Endothelial cell of umbilical vein (primary cell): ENCODE measurements around the gene KIF26B. TPM values are rescaled to one million over a fixed set of nuclear protein-coding genes. Genes with fewer than 3 reads are reported as not detected.

Experiments used
- BruUV-seq: library from RNA; stranded (reverse); fragments of 400-500 nt; replicated peaks from 2 replicates; lab custom pipeline; 2021; lab: Mats Ljungman, UMichigan
- CTCF ChIA-PET: fragments of 300-600, 350-600 bp; sonication (Branson Sonifier 250); formaldehyde crosslinking; loops from one replicate; lab custom pipeline; 2021; ENCODE audit warnings: antibody characterized with exemption, inconsistent platforms; lab: Charles Lee
- POLR2A ChIA-PET: fragments of 300-600, 350-600 bp; sonication (Branson Sonifier 250); formaldehyde crosslinking; loops from one replicate; lab custom pipeline; 2021; ENCODE audit warnings: antibody characterized with exemption, inconsistent platforms; lab: Charles Lee
- DNase-seq: peaks from one replicate; pipeline ENCODE4 v3.0.0-alpha.2; 2011; ENCODE audit warnings: low read depth, low spot score
- FAIRE-seq: peaks from 2 replicates; lab custom pipeline; 2011; peaks lifted over from hg19 to GRCh38; lab: Jason Lieb, UNC
- H2AFZ ChIP-seq: 2 replicates; pipeline ENCODE4 v1.6.0; 2012; ENCODE audit warnings: low read depth, low read length, control low read depth, inconsistent platforms
- H3K27ac ChIP-seq: 2 replicates; pipeline ENCODE4 v1.5.1; 2011; ENCODE audit warnings: low read depth, mild to moderate bottlenecking, control low read depth, low read length, moderate library complexity; ENCODE audit not compliant: insufficient read depth
- H3K27me3 ChIP-seq, 2 experiments: 2 replicates each; pipeline versions ENCODE4 v1.6.0 to v1.6.1; 2011; ENCODE audit warnings: low read length in 2 of 2, mixed read lengths in 1 of 2; ENCODE audit not compliant: control insufficient read depth in 2 of 2, insufficient read depth in 2 of 2
- H3K36me3 ChIP-seq, 2 experiments: 2 replicates in 1 of 2; 3 replicates in 1 of 2; pipeline ENCODE4 v1.5.1; 2011; ENCODE audit warnings: low read length in 2 of 2, mild to moderate bottlenecking in 1 of 2, moderate library complexity in 1 of 2; ENCODE audit not compliant: control insufficient read depth in 2 of 2, insufficient read depth in 2 of 2; ENCODE audit errors: extremely low read depth in 1 of 2
- H3K4me1 ChIP-seq: 3 replicates; pipeline ENCODE4 v1.5.1; 2011; ENCODE audit warnings: mild to moderate bottlenecking, low read length; ENCODE audit not compliant: control insufficient read depth, insufficient read depth; ENCODE audit errors: extremely low read depth
- H3K4me2 ChIP-seq: 2 replicates; pipeline ENCODE4 v1.6.1; 2011; ENCODE audit warnings: low read length, control low read depth, mixed read lengths; ENCODE audit not compliant: insufficient read depth
- H3K4me3 ChIP-seq, 3 experiments: fragments of 200-600 bp in 1 of 3; sonication (generic), shearing (Covaris generic) in 1 of 3; replicated peaks in 1 of 3; 2 replicates each; pipeline ENCODE4 v1.5.1; 2011 to 2016; ENCODE audit warnings: control low read depth in 3 of 3, low read length in 3 of 3, mild to moderate bottlenecking in 2 of 3, inconsistent platforms in 1 of 3, low read depth in 1 of 3, moderate library complexity in 1 of 3; ENCODE audit not compliant: insufficient read depth in 1 of 3
- H3K79me2 ChIP-seq: 2 replicates; pipeline ENCODE4 v1.6.0; 2012; ENCODE audit warnings: low read length, inconsistent platforms; ENCODE audit not compliant: control insufficient read depth, insufficient read depth
- H3K9ac ChIP-seq: replicated peaks from 2 replicates; pipeline ENCODE3; 2011; ENCODE audit warnings: low read length, control low read depth; ENCODE audit not compliant: insufficient read depth; ENCODE audit errors: extremely low read depth
- H3K9me1 ChIP-seq: replicated peaks from 3 replicates; pipeline ENCODE4 v1.6.0; 2011; ENCODE audit warnings: mild to moderate bottlenecking, low read length; ENCODE audit not compliant: control insufficient read depth, insufficient read depth; ENCODE audit errors: extremely low read depth
- H3K9me3 ChIP-seq: replicated peaks from 2 replicates; pipeline ENCODE4 v1.5.1; 2012; ENCODE audit warnings: low read length, inconsistent platforms; ENCODE audit not compliant: control insufficient read depth, insufficient read depth
- H4K20me1 ChIP-seq: replicated peaks from 2 replicates; pipeline ENCODE3; 2011; ENCODE audit warnings: mild to moderate bottlenecking, low read length; ENCODE audit not compliant: control insufficient read depth, insufficient read depth; ENCODE audit errors: extremely low read depth
- CTCF ChIP-seq, 2 donors: IDR thresholded peaks; 1 replicate in 1 of 2; 2 replicates in 1 of 2; pipeline ENCODE4 v1.5.1; 2011; ENCODE audit warnings: low read length in 2 of 2, mild to moderate bottlenecking in 2 of 2, moderate library complexity in 2 of 2, control low read depth in 1 of 2, inconsistent platforms in 1 of 2, low read depth in 1 of 2; ENCODE audit not compliant: insufficient read depth in 1 of 2; ENCODE audit errors: extremely low read depth in 1 of 2
- EZH2 ChIP-seq: IDR thresholded peaks from 2 replicates; pipeline ENCODE4 v1.6.1; 2012; ENCODE audit warnings: borderline replicate concordance, low read depth, mild to moderate bottlenecking, moderate library complexity, low read length, inconsistent platforms; ENCODE audit not compliant: severe bottlenecking
- FOS ChIP-seq: IDR thresholded peaks from 2 replicates; pipeline ENCODE4 v1.6.1; 2011; ENCODE audit warnings: mild to moderate bottlenecking, low read length, moderate library complexity, borderline replicate concordance; ENCODE audit not compliant: insufficient read depth
- GATA2 ChIP-seq: IDR thresholded peaks from 2 replicates; pipeline ENCODE4 v1.7.0; 2011; ENCODE audit warnings: low read depth, mild to moderate bottlenecking, moderate library complexity, mixed read lengths, low read length; ENCODE audit not compliant: insufficient read length, insufficient read depth
- JUN ChIP-seq: IDR thresholded peaks from 2 replicates; pipeline ENCODE4 v1.6.1; 2011; ENCODE audit warnings: borderline replicate concordance, low read depth; ENCODE audit not compliant: insufficient read length, insufficient read depth
- MAX ChIP-seq: IDR thresholded peaks from 2 replicates; pipeline ENCODE4 v1.6.1; 2011; ENCODE audit not compliant: insufficient read depth, insufficient read length
- MYC ChIP-seq: IDR thresholded peaks from one replicate; pipeline ENCODE4 v1.6.1; 2011; ENCODE audit warnings: mild to moderate bottlenecking, low read depth, low read length
- POLR2A ChIP-seq: IDR thresholded peaks from 2 replicates; pipeline ENCODE4 v1.6.1; 2012; ENCODE audit warnings: low read depth, mild to moderate bottlenecking, control low read depth, low read length
- POLR2AphosphoS5 ChIP-seq: IDR thresholded peaks from 2 replicates; pipeline ENCODE4 v1.6.1; 2012; ENCODE audit warnings: low read depth, mild to moderate bottlenecking, control low read depth, low read length, moderate library complexity; ENCODE audit not compliant: insufficient read depth
- dilution Hi-C: fragments of 300-500 bp; cut with MboI; formaldehyde crosslinking; loops from one replicate; pipeline ENCODE4 v1.15.0; 2019; ENCODE audit warnings: low sequenced_read_pairs; ENCODE audit not compliant: extremely low pct_ligation_motif_present
- intact Hi-C: fragments of 100-400 bp; cut with micrococcal nuclease; formaldehyde crosslinking; loops from one replicate; pipeline ENCODE4 v1.10.0; 2022
- polyA plus RNA-seq, 4 experiments: library from polyadenylated mRNA; depleted of rRNA in 3 of 4; stranded (reverse) in 3 of 4; unstranded in 1 of 4; fragments of >200 nt; gene quantifications; 2 replicates each; pipeline versions ENCODE4 v1.2.1 to v1.2.3, GENCODE V29; 2011 to 2012; ENCODE audit warnings: missing spikeins in 1 of 4
- total RNA-seq: library from RNA; stranded (reverse); gene quantifications from 2 replicates; pipeline ENCODE4 v1.2.3, GENCODE V29; 2021

KIF26B gene
- total and polyA plus RNA-seq, 2 donors (not counting 3 experiments of a cell fraction or from before 2014, with no cell fraction given): 0.04 to 0.49 TPM

DNA sequence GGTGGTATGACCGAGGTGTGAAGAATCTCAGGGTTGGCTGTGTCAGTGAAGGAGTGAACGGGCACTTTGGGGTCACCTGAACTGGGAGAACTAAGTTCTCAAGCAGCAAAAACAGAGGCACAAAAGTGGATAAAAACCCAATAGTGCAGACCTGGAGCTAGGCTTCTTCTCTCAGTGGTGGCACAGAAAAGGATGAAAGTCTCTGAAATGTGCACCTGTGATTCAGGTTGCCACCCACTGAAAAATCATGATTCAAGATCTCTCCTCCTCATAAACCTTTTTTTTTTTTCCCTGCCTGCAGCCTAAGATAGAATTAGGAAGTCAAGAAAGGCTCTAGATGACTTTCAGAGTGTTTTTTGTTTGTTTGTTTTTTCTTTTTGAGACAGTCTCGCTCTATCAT, 304.8 kb downstream of the KIF26B start:
- Histone ChIP-seq H3K36me3 (no peaks in the 10 kb centered on the region), H3K79me2 (no peaks in the 10 kb centered on the region), H3K4me3 (no peak overlapping the region), H3K9me3 (no peaks in the 10 kb centered on the region), H3K9ac (no peak overlapping the region), H3K4me1 (no peaks in the 10 kb centered on the region), H4K20me1 (no peaks in the 10 kb centered on the region), H2AFZ (no peak overlapping the region), H3K9me1 (no peaks in the 10 kb centered on the region), H3K27ac (no peak overlapping the region), H3K27me3 (no peaks in the 10 kb centered on the region), H3K4me2 (no peak overlapping the region)
- ChIA-PET POLR2A (no interaction called here), CTCF (no interaction called here)
- DNase-seq (no peak), FAIRE-seq (no peak)
- dilution Hi-C loops (no loop called here), intact Hi-C loops (no loop called here)
- BruUV-seq: no TSS peak
- TF ChIP-seq GATA2 (no peak), MYC (no peak), POLR2AphosphoS5 (no peak), MAX (no peak), JUN (no peak), FOS (no peak)

GRCh38 chr1:245461681-245462080, 306.9 kb downstream of the KIF26B start:
- Histone ChIP-seq H3K79me2 (no peaks in the 10 kb centered on the region), H3K9me3 (no peaks in the 10 kb centered on the region), H3K4me2 (no peak overlapping the region), H3K27me3 (no peaks in the 10 kb centered on the region), H3K27ac (no peak overlapping the region), H3K9me1 (no peaks in the 10 kb centered on the region), H2AFZ (no peak overlapping the region), H3K9ac (no peak overlapping the region), H3K4me3 (no peak overlapping the region), H3K36me3 (no peaks in the 10 kb centered on the region), H3K4me1 (no peaks in the 10 kb centered on the region), H4K20me1 (no peaks in the 10 kb centered on the region)
- dilution Hi-C loops (no loop called here), intact Hi-C loops (no loop called here)
- no peak for TF ChIP-seq JUN
- no peak for TF ChIP-seq FOS
- no peak for TF ChIP-seq CTCF (IDR thresholded peaks at IDR 0.05; ENCODE audit: extremely low read depth in 1 of 2, insufficient read depth in 1 of 2, low read depth in 1 of 2, low read length in 2 of 2)
- no peak for TF ChIP-seq POLR2AphosphoS5
- TF ChIP-seq GATA2: no peak
- TF ChIP-seq MAX: no peak
- TF ChIP-seq EZH2: no peak
- no peak for TF ChIP-seq MYC
- no peak for TF ChIP-seq POLR2A
- DNase-seq: no peak
- ChIA-PET CTCF (no interaction called here), POLR2A (no interaction called here)
- FAIRE-seq: no peak
- BruUV-seq: no TSS peak
